CD4-positive, alpha-beta T cell (primary cell): ENCODE data around the gene RHCG. TPM values are rescaled to one million over a fixed set of nuclear protein-coding genes. Genes with fewer than 3 reads are reported as not detected.
A peak's percentile ranks its signal among the peaks of the same experiment; 100 is the strongest.

Experiments
- ATAC-seq: fragments of 200-7000 bp; cut with Tn5 transposase; one replicate; pipeline ENCODE4 v1.10.0; 2022; ENCODE audit warnings: mild to moderate bottlenecking; ENCODE audit not compliant: poor library complexity
- CTCF ChIA-PET: fragments of 350-600 bp; sonication (Branson Sonifier 250); formaldehyde crosslinking; loops from one replicate; lab custom pipeline; 2021; ENCODE audit warnings: antibody characterized with exemption, inconsistent platforms; lab: Charles Lee
- POLR2A ChIA-PET: fragments of 350-600 bp; sonication (Branson Sonifier 250); formaldehyde crosslinking; loops from one replicate; lab custom pipeline; 2021; ENCODE audit warnings: antibody characterized with exemption, inconsistent platforms; lab: Charles Lee
- DNase-seq, 14 experiments: peaks; one replicate each; pipeline ENCODE4 v3.0.0-alpha.2; 2013 to 2020; ENCODE audit warnings: mixed read lengths in 2 of 14
- H3K27ac ChIP-seq, 2 donors: one replicate each; pipeline versions ENCODE4 v1.5.1 to v1.7.0; 2013; ENCODE audit warnings: low read length in 2 of 2, low read depth in 1 of 2, mild to moderate bottlenecking in 1 of 2
- H3K27me3 ChIP-seq, 2 experiments: 1 replicate in 1 of 2; 2 replicates in 1 of 2; pipeline versions ENCODE4 v1.6.1 to v1.7.0; 2013; ENCODE audit warnings: low read length in 2 of 2, control low read depth in 1 of 2, mild to moderate bottlenecking in 1 of 2, moderate library complexity in 1 of 2; ENCODE audit not compliant: insufficient read depth in 2 of 2, control insufficient read depth in 1 of 2
- H3K36me3 ChIP-seq: one replicate; pipeline ENCODE4 v1.6.1; 2013; ENCODE audit warnings: low read length, control low read depth; ENCODE audit not compliant: insufficient read depth
- H3K4me1 ChIP-seq: one replicate; pipeline ENCODE4 v1.6.1; 2013; ENCODE audit warnings: low read length, control low read depth; ENCODE audit not compliant: insufficient read depth
- H3K4me3 ChIP-seq: one replicate; pipeline ENCODE4 v1.5.1; 2013; ENCODE audit warnings: mild to moderate bottlenecking, low read length, moderate library complexity
- H3K9me3 ChIP-seq, 2 experiments: 1 replicate in 1 of 2; 2 replicates in 1 of 2; pipeline versions ENCODE4 v1.6.1 to v1.7.0; 2013; ENCODE audit warnings: low read length in 2 of 2, mild to moderate bottlenecking in 2 of 2, control low read depth in 1 of 2, moderate library complexity in 1 of 2; ENCODE audit not compliant: control insufficient read depth in 1 of 2, insufficient read depth in 1 of 2
- H3K27ac Mint-ChIP-seq: one replicate; pipeline ENCODE4 v1.8.0; 2020; ENCODE audit warnings: mixed read lengths
- H3K27me3 Mint-ChIP-seq: one replicate; pipeline ENCODE4 v1.8.0; 2021; ENCODE audit warnings: mixed read lengths
- H3K36me3 Mint-ChIP-seq: one replicate; pipeline ENCODE4 v1.8.0; 2021; ENCODE audit warnings: low read depth, mixed read lengths
- H3K4me1 Mint-ChIP-seq: one replicate; pipeline ENCODE4 v1.8.0; 2021; ENCODE audit warnings: low read depth, mixed read lengths
- H3K4me3 Mint-ChIP-seq: one replicate; pipeline ENCODE4 v1.8.0; 2020; ENCODE audit warnings: mild to moderate bottlenecking, mixed read lengths
- H3K9me3 Mint-ChIP-seq: one replicate; pipeline ENCODE4 v1.8.0; 2020; ENCODE audit warnings: mixed read lengths
- CTCF ChIP-seq: fragments of 200-600 bp; IDR thresholded peaks from one replicate; pipeline ENCODE4 v1.8.0; 2022; ENCODE audit warnings: antibody characterized with exemption, mild to moderate bottlenecking
- intact Hi-C, 2 experiments: fragments of 100-400 bp; cut with DNase I in 1 of 2; cut with micrococcal nuclease in 1 of 2; formaldehyde crosslinking; loops; one replicate each; pipeline versions ENCODE4 v1.15.1 to v1.9.0; 2023 to 2025; cut with DNase I, micrococcal nuclease
- total RNA-seq, 174 experiments: library from RNA in 2 of 174; stranded (reverse) in 2 of 174; gene quantifications; one replicate each; pipeline ENCODE4 v1.2.3 and lab custom pipeline; 2021 to 2026

RHCG gene
- total RNA-seq, 2 experiments from 2014 or later, result not detected

- CTCF ChIA-PET, result no interaction called here
- H3K27me3 Mint-ChIP-seq, result peaks cover 84% of the 10 kb centered on the region
- intact Hi-C loops, result no loop called here
These were observed 1.3 kb downstream of the RHCG start for GRCh38 chr15:89494941-89495637.

GRCh38 chr15:89494031-89494430, 2.4 kb downstream of the RHCG start:
- H3K27me3 Mint-ChIP-seq, result peaks cover 85% of the 10 kb centered on the region
- H3K27ac Mint-ChIP-seq, result no peak overlapping the region
- TF ChIP-seq CTCF, result no peak
- Histone ChIP-seq H3K4me3 (no peak overlapping the region), H3K36me3 (no peaks in the 10 kb centered on the region), H3K27ac (no peak overlapping the region), H3K9me3 (peaks cover 0 to 8% of the 10 kb centered on the region in 2 experiments), H3K27me3 (peaks cover 44 to 49% of the 10 kb centered on the region in 2 experiments), H3K4me1 (peaks cover 7% of the 10 kb centered on the region)
- intact Hi-C loops, result no loop called here
- no peak overlapping the region for H3K4me3 Mint-ChIP-seq
- no peaks in the 10 kb centered on the region for H3K36me3 Mint-ChIP-seq
- ATAC-seq, result no peak
- ChIA-PET POLR2A (no interaction called here), CTCF (no interaction called here)
- no peaks in the 10 kb centered on the region for H3K9me3 Mint-ChIP-seq
- H3K4me1 Mint-ChIP-seq, result peaks cover 4% of the 10 kb centered on the region
- DNase-seq, result peak in 1 of 14 experiments; percentile 5

More at GRCh38 chr15:89494941-89495637, 1.3 kb downstream of the RHCG start:
- no peaks in the 10 kb centered on the region for H3K9me3 Mint-ChIP-seq
- Histone ChIP-seq H3K27ac (no peak overlapping the region), H3K27me3 (peaks cover 45 to 51% of the 10 kb centered on the region in 2 experiments), H3K4me3 (no peak overlapping the region), H3K4me1 (peaks cover 7% of the 10 kb centered on the region), H3K9me3 (peaks cover 0 to 5% of the 10 kb centered on the region in 2 experiments), H3K36me3 (no peaks in the 10 kb centered on the region)
- POLR2A ChIA-PET, result no interaction called here
- H3K36me3 Mint-ChIP-seq, result no peaks in the 10 kb centered on the region
- ATAC-seq, result no peak
- TF ChIP-seq CTCF, result no peak
- no peak overlapping the region for H3K4me3 Mint-ChIP-seq
- no peaks in the 10 kb centered on the region for H3K4me1 Mint-ChIP-seq
- peak in 1 of 14 experiments; percentile 17 for DNase-seq
- no peak overlapping the region for H3K27ac Mint-ChIP-seq

GRCh38 chr15:89492934-89493631, 3.3 kb downstream of the RHCG start:
- peaks cover 7% of the 10 kb centered on the region for H3K4me1 ChIP-seq
- no peak overlapping the region for H3K27ac ChIP-seq
- no peak overlapping the region for H3K27ac Mint-ChIP-seq
- POLR2A ChIA-PET, result no interaction called here
- no peak for TF ChIP-seq CTCF
- peaks cover 0 to 8% of the 10 kb centered on the region in 2 experiments for H3K9me3 ChIP-seq
- no peak for ATAC-seq
- H3K4me3 ChIP-seq, result no peak overlapping the region
- H3K4me1 Mint-ChIP-seq, result peaks cover 4% of the 10 kb centered on the region
- H3K27me3 ChIP-seq, result peaks cover 36 to 44% of the 10 kb centered on the region in 2 experiments
- H3K27me3 Mint-ChIP-seq, result peaks cover 83% of the 10 kb centered on the region
- H3K36me3 Mint-ChIP-seq, result no peaks in the 10 kb centered on the region
- DNase-seq, result peak in 1 of 14 experiments; percentile 6
- no peaks in the 10 kb centered on the region for H3K9me3 Mint-ChIP-seq
- no peak overlapping the region for H3K4me3 Mint-ChIP-seq
- CTCF ChIA-PET, result no interaction called here
- H3K36me3 ChIP-seq, result no peaks in the 10 kb centered on the region
- intact Hi-C loops, result no loop called here
